Endothelial cell of umbilical vein (primary cell): ENCODE measurements around the gene CARD18.

Experiments used
- GATA2 ChIP-seq: IDR thresholded peaks from 2 replicates; pipeline ENCODE4 v1.7.0; 2011; ENCODE audit warnings: low read depth, mild to moderate bottlenecking, moderate library complexity, mixed read lengths, low read length; ENCODE audit not compliant: insufficient read length, insufficient read depth
- POLR2A ChIP-seq: IDR thresholded peaks from 2 replicates; pipeline ENCODE4 v1.6.1; 2012; ENCODE audit warnings: low read depth, mild to moderate bottlenecking, control low read depth, low read length
- TF ChIP-seq, protein P1 (sequence below), 2 donors: IDR thresholded peaks; 1 replicate in 1 of 2; 2 replicates in 1 of 2; pipeline ENCODE4 v1.5.1; 2011; ENCODE audit warnings: low read length in 2 of 2, mild to moderate bottlenecking in 2 of 2, moderate library complexity in 2 of 2, control low read depth in 1 of 2, inconsistent platforms in 1 of 2, low read depth in 1 of 2; ENCODE audit not compliant: insufficient read depth in 1 of 2; ENCODE audit errors: extremely low read depth in 1 of 2

DNA sequence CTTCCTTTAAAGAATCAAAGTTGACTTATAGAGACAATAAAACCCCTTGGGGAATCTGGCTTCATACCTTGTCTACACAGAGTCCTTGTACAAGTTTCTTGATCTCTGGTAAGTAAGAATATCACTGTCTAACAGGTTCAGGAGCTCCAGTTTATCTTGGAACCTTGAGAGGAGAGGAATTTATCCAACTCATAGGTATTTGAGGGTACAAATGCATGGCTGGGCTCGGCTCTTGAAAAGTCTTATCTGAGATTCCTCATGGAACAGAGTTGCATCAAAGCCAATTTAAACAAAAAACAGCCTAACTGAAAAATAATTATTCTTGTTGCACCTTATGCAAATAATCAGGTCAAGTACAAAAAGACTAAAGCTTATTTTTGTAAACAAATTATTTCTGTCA lies 33.4 kb downstream of the CARD18 start:
- TF ChIP-seq GATA2 (no peak), POLR2A (no peak)
- TF ChIP-seq, protein P1, sequence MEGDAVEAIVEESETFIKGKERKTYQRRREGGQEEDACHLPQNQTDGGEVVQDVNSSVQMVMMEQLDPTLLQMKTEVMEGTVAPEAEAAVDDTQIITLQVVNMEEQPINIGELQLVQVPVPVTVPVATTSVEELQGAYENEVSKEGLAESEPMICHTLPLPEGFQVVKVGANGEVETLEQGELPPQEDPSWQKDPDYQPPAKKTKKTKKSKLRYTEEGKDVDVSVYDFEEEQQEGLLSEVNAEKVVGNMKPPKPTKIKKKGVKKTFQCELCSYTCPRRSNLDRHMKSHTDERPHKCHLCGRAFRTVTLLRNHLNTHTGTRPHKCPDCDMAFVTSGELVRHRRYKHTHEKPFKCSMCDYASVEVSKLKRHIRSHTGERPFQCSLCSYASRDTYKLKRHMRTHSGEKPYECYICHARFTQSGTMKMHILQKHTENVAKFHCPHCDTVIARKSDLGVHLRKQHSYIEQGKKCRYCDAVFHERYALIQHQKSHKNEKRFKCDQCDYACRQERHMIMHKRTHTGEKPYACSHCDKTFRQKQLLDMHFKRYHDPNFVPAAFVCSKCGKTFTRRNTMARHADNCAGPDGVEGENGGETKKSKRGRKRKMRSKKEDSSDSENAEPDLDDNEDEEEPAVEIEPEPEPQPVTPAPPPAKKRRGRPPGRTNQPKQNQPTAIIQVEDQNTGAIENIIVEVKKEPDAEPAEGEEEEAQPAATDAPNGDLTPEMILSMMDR (IDR thresholded peaks at IDR 0.05; ENCODE audit: extremely low read depth in 1 of 2, insufficient read depth in 1 of 2, low read depth in 1 of 2, low read length in 2 of 2), result no peak
